GM12874 (cell line): ENCODE data around the gene SRD5A2.

ENCODE experiments used
- CTCF ChIP-seq: IDR thresholded peaks from 2 replicates; pipeline ENCODE4 v1.5.1; 2011; ENCODE audit warnings: low read depth, mild to moderate bottlenecking, control low read depth, low read length, moderate library complexity; ENCODE audit not compliant: insufficient read depth

Gene SRD5A2

GRCh38 chr2:31577143-31577542 is 3.6 kb downstream of the SRD5A2 start:
- TF ChIP-seq CTCF: no peak

- TF ChIP-seq CTCF: no peak
These were observed 12.0 kb downstream of the SRD5A2 start for GRCh38 chr2:31568585-31569201.

- no peak for TF ChIP-seq CTCF
These were observed 13.1 kb downstream of the SRD5A2 start for GRCh38 chr2:31567679-31568078.

GRCh38 chr2:31563273-31563839 is 17.4 kb downstream of the SRD5A2 start:
- no peak for TF ChIP-seq CTCF

GRCh38 chr2:31561823-31562222 is 18.9 kb downstream of the SRD5A2 start:
- no peak for TF ChIP-seq CTCF

- TF ChIP-seq CTCF: no peak
These were observed 22.1 kb downstream of the SRD5A2 start for GRCh38 chr2:31558401-31559295.

GRCh38 chr2:31556940-31557339 is 23.8 kb downstream of the SRD5A2 start:
- no peak for TF ChIP-seq CTCF
